ENCODE measurements around the gene FOXD1. TPM values are rescaled to one million over a fixed set of nuclear protein-coding genes. Genes with fewer than 3 reads are reported as not detected.
"Not testable (repeated sequence)": the region's sequence is repeated elsewhere in the genome, so short reads cannot be mapped to it uniquely, and the experiment has no call there.

The FOXD1 gene
- total RNA-seq, 1 experiment from 2014 or later, result 26.5 TPM

DNA sequence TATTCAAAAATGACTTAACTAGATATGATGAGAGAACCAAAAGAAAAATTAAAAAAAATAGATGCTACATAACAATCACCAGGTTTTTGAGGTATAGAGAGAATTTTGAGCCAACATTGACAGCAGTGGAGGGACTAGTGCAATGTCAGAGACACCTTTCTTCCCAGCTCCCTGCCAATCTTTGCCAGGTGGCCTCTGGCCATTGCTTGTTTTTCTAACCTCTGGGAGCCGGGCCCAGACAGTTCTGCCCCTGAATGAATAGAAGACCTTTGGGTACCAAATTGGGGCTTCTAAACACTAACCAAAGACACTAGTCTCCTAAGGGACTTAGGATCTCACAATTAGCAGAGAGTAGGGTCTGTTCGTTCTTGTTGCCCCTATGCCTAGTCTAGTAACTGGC is 33.4 kb downstream of the FOXD1 start:
- H3K36me3 ChIP-seq, result no peaks in the 10 kb centered on the region
- peaks cover 1% of the 10 kb centered on the region; the same call in 1 of the 2 replicates for H3K27me3 ChIP-seq
- H3K4me3 ChIP-seq, result no peak overlapping the region
- no peaks in the 10 kb centered on the region; the same call in 1 of the 2 replicates for H3K9me3 ChIP-seq
- no peak for DNase-seq

DNA sequence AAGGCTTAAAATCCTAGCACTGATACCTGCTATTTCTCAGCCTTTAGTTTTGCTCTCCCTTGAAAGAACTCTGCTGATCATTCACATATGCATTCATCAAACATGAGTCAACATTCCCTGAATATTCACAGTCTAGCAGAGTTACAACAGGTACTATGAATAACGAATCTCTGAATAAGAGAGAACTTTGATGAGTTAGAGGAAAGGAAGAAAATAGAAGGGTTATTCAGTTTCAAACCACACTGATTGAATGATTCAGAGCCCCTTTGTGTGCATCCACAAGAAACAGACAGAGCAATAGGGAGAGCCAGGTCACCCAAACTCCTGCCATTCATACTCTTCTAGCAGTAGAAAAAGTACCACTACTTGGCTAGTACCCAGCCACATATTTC is 36.0 kb downstream of the FOXD1 start:
- DNase-seq, result no peak
- Histone ChIP-seq H3K36me3 (no peaks in the 10 kb centered on the region), H3K27me3 (no peaks in the 10 kb centered on the region), H3K4me3 (no peak overlapping the region), H3K9me3 (no peaks in the 10 kb centered on the region)

DNA sequence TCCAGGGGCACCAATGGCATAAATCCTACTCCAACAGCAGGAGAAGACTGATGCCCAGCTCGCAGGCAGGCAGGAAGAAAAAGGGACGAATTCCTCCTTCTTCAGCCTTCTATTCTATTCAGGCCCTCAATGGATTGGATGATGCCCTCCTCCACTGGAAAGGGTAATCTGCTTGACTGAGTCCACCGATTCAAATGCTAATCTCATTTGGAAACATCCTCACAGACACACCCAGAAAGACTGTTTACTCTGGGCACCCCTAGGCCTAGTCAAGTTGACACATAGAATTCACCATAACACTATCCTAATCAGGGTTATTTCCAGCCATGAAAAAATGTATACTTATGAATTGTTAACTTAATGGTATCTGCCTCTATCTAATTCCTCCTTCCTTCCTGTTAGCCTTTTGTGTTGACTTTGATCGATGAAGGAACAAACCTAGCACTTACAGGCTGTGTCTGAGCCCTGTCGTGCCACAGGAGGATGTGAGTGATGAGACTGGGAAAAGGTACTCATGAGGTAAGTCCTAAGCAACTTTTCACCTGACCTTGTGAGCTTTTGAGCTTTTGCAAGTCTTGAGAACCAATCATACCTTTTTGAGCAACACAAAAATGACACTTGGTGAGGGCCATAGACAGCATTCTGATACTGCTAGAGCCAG is 36.5 kb downstream of the FOXD1 start:
- Histone ChIP-seq H3K4me3 (no peak overlapping the region), H3K27me3 (no peaks in the 10 kb centered on the region), H3K9me3 (no peaks in the 10 kb centered on the region), H3K36me3 (no peaks in the 10 kb centered on the region)
- DNase-seq, result no peak

DNA sequence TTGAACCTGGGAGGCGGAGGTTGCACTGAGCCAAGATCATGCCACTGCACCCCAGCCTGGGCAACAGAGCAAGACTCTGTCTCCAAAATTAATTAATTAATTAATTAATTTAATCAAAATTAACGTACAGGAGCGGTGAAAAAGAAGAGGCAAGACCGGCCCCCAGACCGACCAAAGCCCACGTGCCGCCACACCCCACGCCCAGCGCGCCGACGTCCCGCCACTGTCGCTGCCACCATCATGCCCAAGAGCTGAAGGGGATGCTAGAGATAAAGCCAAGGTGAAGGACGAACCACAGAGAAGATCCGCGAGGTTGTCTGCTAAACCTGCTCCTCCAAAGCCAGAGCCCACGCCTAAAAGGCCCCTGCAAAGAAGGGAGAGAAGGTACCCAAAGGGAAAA is 38.6 kb downstream of the FOXD1 start:
- not testable (repeated sequence) for DNase-seq, H3K9me3 ChIP-seq, H3K27me3 ChIP-seq, H3K36me3 ChIP-seq, H3K4me3 ChIP-seq

DNA sequence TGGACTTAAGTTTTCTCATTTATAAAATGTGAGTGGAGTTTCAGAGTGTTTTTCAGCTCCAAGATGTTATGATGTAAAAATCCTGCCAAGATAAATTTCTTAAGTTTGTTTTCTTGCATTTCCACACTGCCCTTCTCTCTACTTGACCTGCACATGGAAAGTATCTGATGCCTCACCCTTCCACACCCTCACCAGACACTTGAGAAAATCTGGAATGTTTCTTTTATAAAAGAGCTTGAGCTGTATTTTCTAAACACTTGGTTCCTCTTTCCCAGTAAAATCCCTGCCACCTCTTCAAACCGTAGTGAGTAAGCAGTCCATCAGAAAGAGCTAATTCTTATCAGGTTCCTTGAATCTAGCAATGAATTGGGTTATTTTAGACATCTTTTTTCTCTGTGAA is 42.9 kb downstream of the FOXD1 start:
- Histone ChIP-seq H3K27me3 (no peaks in the 10 kb centered on the region), H3K4me3 (no peak overlapping the region), H3K9me3 (no peaks in the 10 kb centered on the region), H3K36me3 (no peaks in the 10 kb centered on the region)
- DNase-seq, result no peak

DNA sequence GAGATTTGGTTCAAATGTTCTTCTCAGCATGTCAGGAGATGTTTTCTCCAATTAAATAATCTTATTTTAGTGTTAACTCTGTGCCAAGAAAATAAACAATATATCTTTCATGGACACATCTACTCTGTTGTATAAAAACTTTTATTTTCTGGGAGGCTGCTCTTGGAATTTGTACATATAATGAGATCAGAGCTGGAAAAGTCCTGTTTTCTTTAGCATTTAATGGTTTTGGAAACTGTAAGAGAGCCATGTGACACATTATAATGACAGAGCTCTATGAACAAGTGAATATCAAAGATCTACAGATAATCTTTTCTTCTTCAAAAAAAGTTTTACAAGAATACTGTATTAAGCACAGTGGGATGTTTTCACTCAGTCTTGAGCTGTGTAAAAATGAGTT is 48.8 kb downstream of the FOXD1 start:
- Histone ChIP-seq H3K9me3 (no peaks in the 10 kb centered on the region), H3K4me3 (no peak overlapping the region), H3K36me3 (no peaks in the 10 kb centered on the region), H3K27me3 (no peaks in the 10 kb centered on the region)
- DNase-seq, result no peak

Other genes starting within 250 kb of the FOXD1 start
- 284 and 469 TPM in 2 replicates for gene BTF3, start 49.7 kb upstream of the FOXD1 start, total RNA-seq (2014; rRNA removed; shearing (Covaris generic); ENCODE audit: low replicate concordance)
- 9.4 and 22.2 TPM in 2 replicates for gene ANKRA2, start 116.9 kb upstream of the FOXD1 start, total RNA-seq (2014; rRNA removed; shearing (Covaris generic); ENCODE audit: low replicate concordance)
- gene UTP15, start 117.0 kb upstream of the FOXD1 start, total RNA-seq (2014; rRNA removed; shearing (Covaris generic); ENCODE audit: low replicate concordance), result 13.1 and 21.2 TPM in 2 replicates
- gene ARHGEF28, start 177.4 kb upstream of the FOXD1 start, total RNA-seq (2014; rRNA removed; shearing (Covaris generic); ENCODE audit: low replicate concordance), result 7.6 and 8.0 TPM in 2 replicates